ENCODE results near the gene STK32A. TPM values are rescaled to one million over a fixed set of nuclear protein-coding genes. Genes with fewer than 3 reads are reported as not detected.
A peak's percentile ranks its signal among the peaks of the same experiment; 100 is the strongest.

STK32A gene
- total RNA-seq, 1 donor from 2014 or later: 0.63 TPM

DNA sequence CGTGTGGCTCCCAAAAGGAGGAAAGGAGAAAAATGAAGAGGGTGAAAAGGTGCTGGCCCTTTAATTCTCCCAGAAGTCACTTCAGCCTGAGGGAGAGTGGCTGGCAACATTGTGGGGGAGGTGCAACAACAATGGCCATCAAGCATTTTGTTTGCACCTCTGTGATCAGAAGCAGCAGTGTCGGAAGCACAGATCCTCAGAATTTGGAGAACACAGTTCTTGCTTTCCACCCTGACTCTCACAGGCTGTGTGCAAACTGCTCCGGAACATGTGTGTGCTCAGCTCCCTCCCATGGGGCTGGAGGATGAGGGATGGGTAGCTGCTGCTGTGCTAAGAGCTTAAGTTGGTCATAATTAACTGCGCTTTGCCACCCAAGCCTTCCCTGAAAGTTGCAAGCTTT is 147.9 kb downstream of the STK32A start:
- no peak overlapping the region for H3K4me3 ChIP-seq (ENCODE audit: low read depth, low read length)
- TF ChIP-seq, protein P1, sequence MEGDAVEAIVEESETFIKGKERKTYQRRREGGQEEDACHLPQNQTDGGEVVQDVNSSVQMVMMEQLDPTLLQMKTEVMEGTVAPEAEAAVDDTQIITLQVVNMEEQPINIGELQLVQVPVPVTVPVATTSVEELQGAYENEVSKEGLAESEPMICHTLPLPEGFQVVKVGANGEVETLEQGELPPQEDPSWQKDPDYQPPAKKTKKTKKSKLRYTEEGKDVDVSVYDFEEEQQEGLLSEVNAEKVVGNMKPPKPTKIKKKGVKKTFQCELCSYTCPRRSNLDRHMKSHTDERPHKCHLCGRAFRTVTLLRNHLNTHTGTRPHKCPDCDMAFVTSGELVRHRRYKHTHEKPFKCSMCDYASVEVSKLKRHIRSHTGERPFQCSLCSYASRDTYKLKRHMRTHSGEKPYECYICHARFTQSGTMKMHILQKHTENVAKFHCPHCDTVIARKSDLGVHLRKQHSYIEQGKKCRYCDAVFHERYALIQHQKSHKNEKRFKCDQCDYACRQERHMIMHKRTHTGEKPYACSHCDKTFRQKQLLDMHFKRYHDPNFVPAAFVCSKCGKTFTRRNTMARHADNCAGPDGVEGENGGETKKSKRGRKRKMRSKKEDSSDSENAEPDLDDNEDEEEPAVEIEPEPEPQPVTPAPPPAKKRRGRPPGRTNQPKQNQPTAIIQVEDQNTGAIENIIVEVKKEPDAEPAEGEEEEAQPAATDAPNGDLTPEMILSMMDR (conservative IDR thresholded peaks at IDR 0.05; ENCODE audit: low read depth, low read length): no peak
- no peak for DNase-seq (ENCODE audit: low read depth)

DNA sequence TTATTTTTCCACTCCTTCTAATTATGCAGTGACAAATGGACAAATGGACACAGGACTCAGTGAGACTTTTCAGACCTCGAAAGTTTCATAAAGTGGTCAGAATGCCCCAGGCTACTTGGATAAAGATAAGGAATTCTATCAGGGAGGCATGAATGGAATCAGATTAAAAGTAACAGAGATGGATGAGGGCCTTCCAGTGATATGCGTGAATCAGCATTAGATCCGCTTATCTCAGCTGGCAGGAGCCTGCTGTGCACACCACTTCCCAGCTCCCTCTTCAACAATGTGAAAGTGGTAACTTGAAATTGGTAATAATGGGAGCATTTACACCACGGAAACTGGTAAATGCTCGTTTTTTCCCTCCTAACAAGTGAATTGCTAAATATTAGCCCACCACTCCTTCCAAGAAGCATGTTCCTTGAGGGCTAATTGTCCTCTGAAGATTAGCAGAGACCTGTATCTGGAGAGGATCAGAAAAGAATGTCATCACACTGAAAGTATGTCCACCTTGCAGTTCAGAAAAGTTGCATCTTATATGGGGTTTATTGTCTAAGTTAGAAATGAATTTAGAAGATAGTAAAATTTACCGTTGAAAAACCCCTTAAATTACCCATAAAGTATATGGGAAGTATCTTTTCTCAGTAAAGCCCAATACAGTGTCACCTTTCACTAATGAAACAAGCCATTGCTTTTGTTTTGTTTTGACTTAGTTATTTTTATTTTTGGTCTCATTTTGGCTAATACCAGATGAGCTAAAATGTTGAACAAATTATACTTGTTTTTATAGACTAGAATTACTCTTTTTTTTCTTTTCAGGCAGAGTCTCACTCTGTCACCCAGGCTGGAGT is 149.7 kb downstream of the STK32A start:
- H3K4me3 ChIP-seq (ENCODE audit: low read depth, low read length): no peak overlapping the region
- TF ChIP-seq, protein P1 (conservative IDR thresholded peaks at IDR 0.05; ENCODE audit: low read depth, low read length): no peak
- no peak for DNase-seq (ENCODE audit: low read depth)

DNA sequence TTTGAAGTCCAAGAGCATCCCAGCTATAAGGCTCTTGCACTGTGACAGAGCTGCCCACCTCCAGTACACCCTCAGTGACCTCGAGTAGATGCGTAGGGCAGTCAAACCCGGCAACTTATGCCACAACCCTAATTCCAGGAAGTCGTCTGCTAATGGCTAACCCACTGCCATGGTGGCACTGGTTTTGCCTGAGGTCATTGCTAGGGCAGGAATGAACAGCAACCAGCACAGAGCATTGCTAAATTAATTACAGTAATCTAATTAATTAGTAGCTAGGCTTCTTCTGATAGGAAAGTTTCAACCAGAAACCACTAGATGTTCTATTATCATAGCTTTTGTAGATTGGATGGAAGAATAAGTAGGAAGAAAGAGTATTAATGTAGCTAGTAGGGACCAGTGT is 152.3 kb downstream of the STK32A start:
- TF ChIP-seq, protein P1 (conservative IDR thresholded peaks at IDR 0.05; ENCODE audit: low read depth, low read length): no peak
- H3K4me3 ChIP-seq (ENCODE audit: low read depth, low read length): no peak overlapping the region
- no peak for DNase-seq (ENCODE audit: low read depth)

DNA sequence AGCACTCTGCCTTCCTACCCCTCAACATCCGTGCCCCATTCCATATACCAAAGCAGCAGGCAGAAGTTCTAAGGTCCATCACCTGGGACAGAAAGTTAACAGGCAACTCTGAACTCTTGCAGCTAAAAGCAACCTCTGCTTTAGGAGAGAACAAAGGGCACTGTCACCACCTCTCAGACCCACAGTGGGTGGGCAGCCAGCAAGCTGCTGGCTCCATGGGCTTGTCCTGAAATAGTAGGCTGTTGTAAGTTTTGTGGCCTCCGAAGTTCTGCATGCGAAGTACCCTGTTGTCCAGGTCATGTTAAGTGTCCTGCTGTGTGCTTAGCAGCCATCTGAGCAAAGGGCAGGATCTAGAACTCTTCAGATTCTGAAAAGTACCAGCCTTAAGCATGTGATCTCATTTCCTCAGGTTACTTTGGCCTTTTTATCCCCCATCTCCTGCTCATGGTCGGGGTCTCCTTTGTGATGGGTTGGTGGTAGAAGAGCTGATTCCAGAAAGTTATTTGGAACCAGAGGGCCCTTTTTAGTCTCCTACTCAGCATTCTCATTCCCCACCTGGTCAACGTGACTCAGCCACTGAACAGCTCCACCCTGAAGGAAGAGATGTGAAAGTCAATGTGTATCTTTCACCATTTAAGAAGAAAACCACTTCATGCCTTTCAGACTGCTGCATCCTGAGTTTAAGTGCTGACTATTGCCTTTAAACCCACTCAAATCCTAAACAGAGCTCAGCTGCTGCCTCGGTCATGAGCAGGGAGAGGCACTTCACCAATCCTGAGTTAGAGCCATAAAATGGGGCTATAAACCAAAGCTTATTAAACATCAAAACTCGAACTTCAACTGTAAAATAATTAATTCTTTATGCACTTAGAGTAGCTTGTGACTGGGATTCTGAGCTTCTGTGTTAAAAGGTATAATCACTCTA is 153.6 kb downstream of the STK32A start:
- no peak overlapping the region for H3K4me3 ChIP-seq (ENCODE audit: low read depth, low read length)
- TF ChIP-seq, protein P1 (conservative IDR thresholded peaks at IDR 0.05; ENCODE audit: low read depth, low read length): no peak
- DNase-seq (ENCODE audit: low read depth): no peak

DNA sequence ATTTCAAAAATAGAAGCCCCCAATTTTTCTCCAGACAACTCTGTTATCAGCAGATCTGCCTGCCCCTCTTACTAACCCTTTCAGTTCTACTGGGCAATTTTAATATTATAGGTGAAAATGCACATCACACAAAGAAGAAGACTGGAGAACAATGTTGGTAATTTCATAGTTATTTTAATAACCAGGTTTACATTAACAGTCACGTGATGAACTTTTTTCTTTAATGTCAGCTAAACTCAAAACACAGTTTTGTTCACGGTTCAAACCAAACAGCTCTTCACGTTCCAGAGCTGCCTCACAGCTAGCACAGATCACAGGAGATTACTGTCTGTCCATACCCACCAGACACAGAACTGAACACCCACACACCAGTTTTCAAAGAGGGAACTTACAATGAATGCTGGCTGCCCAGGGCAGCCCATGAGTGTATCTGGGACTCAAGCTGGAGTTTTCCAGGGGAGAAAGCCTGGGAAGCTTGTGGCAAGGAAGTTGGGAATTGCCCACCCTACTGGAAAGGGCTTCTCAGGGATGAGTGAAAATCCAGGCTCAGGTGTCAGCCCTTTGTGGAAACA is 155.9 kb downstream of the STK32A start:
- DNase-seq (ENCODE audit: low read depth): no peak
- TF ChIP-seq, protein P1 (conservative IDR thresholded peaks at IDR 0.05; ENCODE audit: low read depth, low read length): no peak
- no peak overlapping the region for H3K4me3 ChIP-seq (ENCODE audit: low read depth, low read length)

DNA sequence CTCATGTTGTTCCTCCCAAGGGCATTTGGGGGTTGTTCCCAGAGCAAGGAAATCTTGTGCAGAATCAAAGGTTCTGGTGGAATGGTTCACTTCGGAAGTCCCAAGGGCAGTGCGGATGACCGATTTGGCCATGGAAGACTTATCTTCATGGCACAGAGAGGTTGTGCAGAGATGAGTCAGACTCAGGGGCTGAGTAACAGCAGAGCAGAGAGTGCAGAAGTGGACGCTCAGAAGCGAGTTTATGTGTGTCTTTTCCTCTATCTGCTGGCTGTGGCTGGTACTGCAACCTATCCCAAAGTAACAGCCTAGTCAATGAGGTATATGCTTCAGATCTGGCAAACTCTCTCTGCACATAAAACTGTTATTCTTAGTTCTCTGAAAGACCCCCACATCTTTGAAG is 157.0 kb downstream of the STK32A start:
- TF ChIP-seq, protein P1 (conservative IDR thresholded peaks at IDR 0.05; ENCODE audit: low read depth, low read length): peak; percentile 68
- DNase-seq (ENCODE audit: low read depth): peak; percentile 76
- no peak overlapping the region for H3K4me3 ChIP-seq (ENCODE audit: low read depth, low read length)

All from epithelial cell of proximal tubule (primary cell).